Upper lobe of left lung (tissue), 6 donors: ENCODE results near the gene LRP5. TPM values are rescaled to one million over a fixed set of nuclear protein-coding genes. Genes with fewer than 3 reads are reported as not detected.
A peak's percentile ranks its signal among the peaks of the same experiment; 100 is the strongest.

Experiments
- ATAC-seq, 2 donors: fragments of 200-7000 bp; cut with Tn5 transposase; one replicate each; pipeline ENCODE4 v1.9.1; 2022; ENCODE audit warnings: mild to moderate bottlenecking in 2 of 2, moderate library complexity in 2 of 2; ENCODE audit not compliant: low FRiP score in 2 of 2
- DNase-seq, 2 donors: peaks; one replicate each; pipeline ENCODE4 v3.0.0-alpha.2; 2019 to 2020
- H3K27ac ChIP-seq, 4 donors: fragments of 200-600 bp; sonication (generic); one replicate each; pipeline ENCODE4 v1.5.1; 2016 to 2019
- H3K27me3 ChIP-seq, 4 donors: fragments of 200-600 bp; sonication (generic); one replicate each; pipeline ENCODE4 v1.5.1; 2017 to 2019
- H3K36me3 ChIP-seq, 4 donors: fragments of 200-600 bp; sonication (generic); one replicate each; pipeline ENCODE4 v1.5.1; 2016 to 2019
- H3K4me1 ChIP-seq, 4 donors: fragments of 200-600 bp; sonication (generic); one replicate each; pipeline ENCODE4 v1.5.1; 2018 to 2019
- H3K4me3 ChIP-seq, 4 donors: fragments of 200-600 bp; sonication (generic); one replicate each; pipeline ENCODE4 v1.5.1; 2017 to 2019; ENCODE audit warnings: mild to moderate bottlenecking in 2 of 4, moderate library complexity in 1 of 4
- H3K9me3 ChIP-seq, 4 donors: fragments of 200-600 bp; sonication (generic); one replicate each; pipeline ENCODE4 v1.5.1; 2018 to 2019
- CTCF ChIP-seq, 6 experiments: fragments of 450-650 bp in 4 of 6; fragments of 200-600 bp in 2 of 6; sonication (generic) in 2 of 6; IDR thresholded peaks; one replicate each; pipeline ENCODE4 v1.5.1; 2016 to 2019; ENCODE audit warnings: antibody characterized with exemption in 6 of 6
- EP300 ChIP-seq, 4 donors: sonication (generic); formaldehyde crosslinking; IDR thresholded peaks; one replicate each; pipeline ENCODE4 v1.5.1; 2017; ENCODE audit warnings: antibody characterized with exemption in 4 of 4, control low read depth in 2 of 4
- POLR2A ChIP-seq, 4 donors: fragments of 450-650 bp; IDR thresholded peaks; one replicate each; pipeline ENCODE4 v1.5.1; 2016 to 2017; ENCODE audit warnings: antibody characterized with exemption in 4 of 4, mild to moderate bottlenecking in 2 of 4
- POLR2AphosphoS5 ChIP-seq, 2 donors: sonication (generic); formaldehyde crosslinking; IDR thresholded peaks; one replicate each; pipeline ENCODE4 v1.5.1; 2017; ENCODE audit warnings: antibody characterized with exemption in 2 of 2
- WGBS, 2 donors: methylation state at CpG; one replicate each; pipeline ENCODE4 v1.1.5; 2017 to 2018; 5-methylcytosine and 5-hydroxymethylcytosine counted together
- total RNA-seq, 6 donors: library from RNA; depleted of rRNA in 4 of 6; stranded (reverse); fragments of >200 nt in 4 of 6; gene quantifications; one replicate each; pipeline versions ENCODE4 v1.1.0 to v1.2.1, GENCODE V29; 2016 to 2021
- donor health status: DM: no; HTN: no; CAD: no; lungs with moderate emphysema.
- donor health status: DM: no; HTN: yes; CAD: no; lungs with severe emphysema.

LRP5 gene
- total RNA-seq, 6 donors from 2014 or later, result 51.5 to 79.4 (median 67.6) TPM

- H3K36me3 ChIP-seq, result peaks cover 6 to 58% (median 42%) of the 10 kb centered on the region in 4 donors
- H3K4me3 ChIP-seq, result no peak overlapping the region
- peaks cover 0 to 4% (median 0%) of the 10 kb centered on the region in 4 donors for H3K4me1 ChIP-seq
- H3K27ac ChIP-seq, result no peak overlapping the region
- no peaks in the 10 kb centered on the region for H3K9me3 ChIP-seq
- ATAC-seq (no peak), DNase-seq (peak in 1 of 2 donors; percentile 40)
- H3K27me3 ChIP-seq, result no peaks in the 10 kb centered on the region
- 96 to 98% methylated on average over 19 to 21 of the region's 22 CpGs for WGBS, 2 donors
- no peak for TF ChIP-seq CTCF (IDR thresholded peaks at IDR 0.05)
- no peak for TF ChIP-seq POLR2A (IDR thresholded peaks at IDR 0.05)
- no peak for TF ChIP-seq POLR2AphosphoS5 (IDR thresholded peaks at IDR 0.05)
- no peak for TF ChIP-seq EP300 (IDR thresholded peaks at IDR 0.05)
Measured at GRCh38 chr11:68416070-68416578, 103.7 kb downstream of the LRP5 start.

- Histone ChIP-seq H3K9me3 (no peaks in the 10 kb centered on the region), H3K4me1 (peaks cover 0 to 4% (median 0%) of the 10 kb centered on the region in 4 donors), H3K4me3 (no peak overlapping the region), H3K36me3 (peaks cover 2 to 40% (median 26%) of the 10 kb centered on the region in 4 donors), H3K27ac (no peak overlapping the region), H3K27me3 (no peaks in the 10 kb centered on the region)
- no peak for TF ChIP-seq EP300 (IDR thresholded peaks at IDR 0.05)
- ATAC-seq (no peak), DNase-seq (no peak)
- 82 to 90% methylated on average over 6 of the region's 6 CpGs for WGBS, 2 donors
Measured at GRCh38 chr11:68418648-68419047, 106.3 kb downstream of the LRP5 start.

GRCh38 chr11:68420171-68420570 lies 107.8 kb downstream of the LRP5 start:
- WGBS, 2 donors, result 97 to 99% methylated on average over 7 of the region's 7 CpGs
- no peak for ATAC-seq
- Histone ChIP-seq H3K4me1 (no peaks in the 10 kb centered on the region), H3K9me3 (no peaks in the 10 kb centered on the region), H3K27me3 (no peaks in the 10 kb centered on the region), H3K36me3 (peaks cover 0 to 40% (median 18%) of the 10 kb centered on the region in 4 donors), H3K4me3 (no peak overlapping the region), H3K27ac (no peak overlapping the region)
- no peak for DNase-seq
- TF ChIP-seq POLR2A (IDR thresholded peaks at IDR 0.05) (no peak), POLR2AphosphoS5 (IDR thresholded peaks at IDR 0.05) (no peak), EP300 (IDR thresholded peaks at IDR 0.05) (no peak), CTCF (IDR thresholded peaks at IDR 0.05) (no peak)

GRCh38 chr11:68423481-68423880 lies 111.1 kb downstream of the LRP5 start:
- H3K36me3 ChIP-seq, result peaks cover 0 to 46% (median 22%) of the 10 kb centered on the region in 4 donors
- 96 to 97% methylated on average over 21 of the region's 21 CpGs for WGBS, 2 donors
- no peaks in the 10 kb centered on the region for H3K27me3 ChIP-seq
- H3K4me3 ChIP-seq, result no peak overlapping the region
- no peaks in the 10 kb centered on the region for H3K4me1 ChIP-seq
- no peak for ATAC-seq
- H3K27ac ChIP-seq, result no peak overlapping the region
- no peak for DNase-seq
- H3K9me3 ChIP-seq, result no peaks in the 10 kb centered on the region
- TF ChIP-seq POLR2A (IDR thresholded peaks at IDR 0.05) (no peak), POLR2AphosphoS5 (IDR thresholded peaks at IDR 0.05) (no peak), EP300 (IDR thresholded peaks at IDR 0.05) (no peak), CTCF (IDR thresholded peaks at IDR 0.05) (no peak)

GRCh38 chr11:68424101-68424632 lies 111.8 kb downstream of the LRP5 start:
- H3K36me3 ChIP-seq, result peaks cover 0 to 47% (median 20%) of the 10 kb centered on the region in 4 donors
- no peak for DNase-seq

More at GRCh38 chr11:68424101-68424632, 111.8 kb downstream of the LRP5 start:
- Histone ChIP-seq H3K9me3 (peaks cover 0 to 3% (median 0%) of the 10 kb centered on the region in 4 donors), H3K27ac (no peak overlapping the region), H3K4me3 (no peak overlapping the region), H3K27me3 (no peaks in the 10 kb centered on the region), H3K4me1 (no peaks in the 10 kb centered on the region)
- ATAC-seq, result no peak
- 92 to 93% methylated on average over 16 to 19 of the region's 19 CpGs for WGBS, 2 donors
- no peak for TF ChIP-seq CTCF (IDR thresholded peaks at IDR 0.05)
- no peak for TF ChIP-seq EP300 (IDR thresholded peaks at IDR 0.05)
- TF ChIP-seq POLR2A (IDR thresholded peaks at IDR 0.05), result no peak
- no peak for TF ChIP-seq POLR2AphosphoS5 (IDR thresholded peaks at IDR 0.05)
